Lower leg skin (tissue), 4 donors: ENCODE measurements around the gene QSOX2. TPM values are rescaled to one million over a fixed set of nuclear protein-coding genes. Genes with fewer than 3 reads are reported as not detected.

Experiments used
- DNase-seq, 2 donors: peaks; one replicate each; pipeline ENCODE4 v3.0.0-alpha.2; 2019; ENCODE audit warnings: low spot score in 2 of 2
- H3K4me3 ChIP-seq: fragments of 200-600 bp; sonication (generic); 2 replicates; pipeline ENCODE4 v1.5.1; 2017; ENCODE audit warnings: mild to moderate bottlenecking, low read depth; ENCODE audit not compliant: poor library complexity, severe bottlenecking
- CTCF ChIP-seq, 3 donors: fragments of 450-650 bp; IDR thresholded peaks; one replicate each; pipeline ENCODE4 v1.5.1; 2016; ENCODE audit warnings: antibody characterized with exemption in 3 of 3, mild to moderate bottlenecking in 3 of 3, moderate library complexity in 2 of 3
- POLR2A ChIP-seq, 2 donors: fragments of 450-650 bp; IDR thresholded peaks; one replicate each; pipeline ENCODE4 v1.6.1; 2016 to 2017; ENCODE audit warnings: antibody characterized with exemption in 2 of 2, mild to moderate bottlenecking in 1 of 2, moderate library complexity in 1 of 2
- WGBS, 2 donors: methylation state at CpG; one replicate each; pipeline ENCODE4 v1.1.5; 2018; 5-methylcytosine and 5-hydroxymethylcytosine counted together
- intact Hi-C: fragments of 100-400 bp; cut with DNase I; formaldehyde crosslinking; loops from one replicate; pipeline ENCODE4 v1.15.0; 2023; ENCODE audit warnings: low total_unique reads
- total RNA-seq, 4 donors: library from RNA; depleted of rRNA; stranded (reverse); fragments of >200 nt; gene quantifications; one replicate each; pipeline ENCODE4 v1.1.0, GENCODE V29; 2016

Gene QSOX2
- total RNA-seq, 4 donors from 2014 or later: 8.7 to 13.0 (median 11.1) TPM

GRCh38 chr9:136247551-136247916 lies 1.9 kb upstream of the QSOX2 start:
- TF ChIP-seq POLR2A (IDR thresholded peaks at IDR 0.05) (no peak), CTCF (IDR thresholded peaks at IDR 0.05) (no peak)
- intact Hi-C loops: no loop called here
- no peak for DNase-seq
- 40 to 50% methylated on average over 8 of the region's 9 CpGs for WGBS, 2 donors
- H3K4me3 ChIP-seq: no peak overlapping the region

- WGBS, 2 donors: 56 to 57% methylated on average over 26 of the region's 26 CpGs
- TF ChIP-seq POLR2A (IDR thresholded peaks at IDR 0.05) (no peak), CTCF (IDR thresholded peaks at IDR 0.05) (no peak)
- intact Hi-C loops: no loop called here
- no peak for DNase-seq
- no peak overlapping the region for H3K4me3 ChIP-seq
These were observed 1.4 kb upstream of the QSOX2 start for GRCh38 chr9:136246849-136247550.

GRCh38 chr9:136244969-136245218 lies 718 bp downstream of the QSOX2 start:
- H3K4me3 ChIP-seq: peak overlapping the region; percentile 35
- WGBS, 2 donors: 1 to 2% methylated on average over 6 of the region's 6 CpGs
- TF ChIP-seq CTCF (IDR thresholded peaks at IDR 0.05) (no peak), POLR2A (IDR thresholded peaks at IDR 0.05) (no peak)
- DNase-seq: no peak
- intact Hi-C loops: no loop called here

GRCh38 chr9:136244122-136244968 lies 1.3 kb downstream of the QSOX2 start:
- H3K4me3 ChIP-seq: no peak overlapping the region
- intact Hi-C loops: no loop called here
- DNase-seq: no peak
- WGBS, 2 donors: 34 to 39% methylated on average over 11 of the region's 11 CpGs
- TF ChIP-seq POLR2A (IDR thresholded peaks at IDR 0.05) (no peak), CTCF (IDR thresholded peaks at IDR 0.05) (no peak)

- intact Hi-C loops: no loop called here
- DNase-seq: no peak
- no peak overlapping the region for H3K4me3 ChIP-seq
- 77 to 79% methylated on average over 4 of the region's 4 CpGs for WGBS, 2 donors
- TF ChIP-seq POLR2A (IDR thresholded peaks at IDR 0.05): no peak
- no peak for TF ChIP-seq CTCF (IDR thresholded peaks at IDR 0.05)
These were observed 2.0 kb downstream of the QSOX2 start for GRCh38 chr9:136243631-136244030.
